Endothelial cell of umbilical vein (primary cell): Measurements from ENCODE around the gene GCSH. TPM values are rescaled to one million over a fixed set of nuclear protein-coding genes. Genes with fewer than 3 reads are reported as not detected.
A peak's percentile ranks its signal among the peaks of the same experiment; 100 is the strongest.

Experiments
- BruUV-seq: library from RNA; stranded (reverse); fragments of 400-500 nt; replicated peaks from 2 replicates; lab custom pipeline; 2021; lab: Mats Ljungman, UMichigan
- CTCF ChIA-PET: fragments of 300-600, 350-600 bp; sonication (Branson Sonifier 250); formaldehyde crosslinking; loops from one replicate; lab custom pipeline; 2021; ENCODE audit warnings: antibody characterized with exemption, inconsistent platforms; lab: Charles Lee
- POLR2A ChIA-PET: fragments of 300-600, 350-600 bp; sonication (Branson Sonifier 250); formaldehyde crosslinking; loops from one replicate; lab custom pipeline; 2021; ENCODE audit warnings: antibody characterized with exemption, inconsistent platforms; lab: Charles Lee
- DNase-seq: peaks from one replicate; pipeline ENCODE4 v3.0.0-alpha.2; 2011; ENCODE audit warnings: low read depth, low spot score
- FAIRE-seq: peaks from 2 replicates; lab custom pipeline; 2011; peaks lifted over from hg19 to GRCh38; lab: Jason Lieb, UNC
- H2AFZ ChIP-seq: 2 replicates; pipeline ENCODE4 v1.6.0; 2012; ENCODE audit warnings: low read depth, low read length, control low read depth, inconsistent platforms
- H3K27ac ChIP-seq: 2 replicates; pipeline ENCODE4 v1.5.1; 2011; ENCODE audit warnings: low read depth, mild to moderate bottlenecking, control low read depth, low read length, moderate library complexity; ENCODE audit not compliant: insufficient read depth
- H3K27me3 ChIP-seq, 2 experiments: 2 replicates each; pipeline versions ENCODE4 v1.6.0 to v1.6.1; 2011; ENCODE audit warnings: low read length in 2 of 2, mixed read lengths in 1 of 2; ENCODE audit not compliant: control insufficient read depth in 2 of 2, insufficient read depth in 2 of 2
- H3K36me3 ChIP-seq, 2 experiments: 2 replicates in 1 of 2; 3 replicates in 1 of 2; pipeline ENCODE4 v1.5.1; 2011; ENCODE audit warnings: low read length in 2 of 2, mild to moderate bottlenecking in 1 of 2, moderate library complexity in 1 of 2; ENCODE audit not compliant: control insufficient read depth in 2 of 2, insufficient read depth in 2 of 2; ENCODE audit errors: extremely low read depth in 1 of 2
- H3K4me1 ChIP-seq: 3 replicates; pipeline ENCODE4 v1.5.1; 2011; ENCODE audit warnings: mild to moderate bottlenecking, low read length; ENCODE audit not compliant: control insufficient read depth, insufficient read depth; ENCODE audit errors: extremely low read depth
- H3K4me2 ChIP-seq: 2 replicates; pipeline ENCODE4 v1.6.1; 2011; ENCODE audit warnings: low read length, control low read depth, mixed read lengths; ENCODE audit not compliant: insufficient read depth
- H3K4me3 ChIP-seq, 3 experiments: fragments of 200-600 bp in 1 of 3; sonication (generic), shearing (Covaris generic) in 1 of 3; replicated peaks in 1 of 3; 2 replicates each; pipeline ENCODE4 v1.5.1; 2011 to 2016; ENCODE audit warnings: control low read depth in 3 of 3, low read length in 3 of 3, mild to moderate bottlenecking in 2 of 3, inconsistent platforms in 1 of 3, low read depth in 1 of 3, moderate library complexity in 1 of 3; ENCODE audit not compliant: insufficient read depth in 1 of 3
- H3K79me2 ChIP-seq: 2 replicates; pipeline ENCODE4 v1.6.0; 2012; ENCODE audit warnings: low read length, inconsistent platforms; ENCODE audit not compliant: control insufficient read depth, insufficient read depth
- H3K9ac ChIP-seq: replicated peaks from 2 replicates; pipeline ENCODE3; 2011; ENCODE audit warnings: low read length, control low read depth; ENCODE audit not compliant: insufficient read depth; ENCODE audit errors: extremely low read depth
- H3K9me1 ChIP-seq: replicated peaks from 3 replicates; pipeline ENCODE4 v1.6.0; 2011; ENCODE audit warnings: mild to moderate bottlenecking, low read length; ENCODE audit not compliant: control insufficient read depth, insufficient read depth; ENCODE audit errors: extremely low read depth
- H3K9me3 ChIP-seq: replicated peaks from 2 replicates; pipeline ENCODE4 v1.5.1; 2012; ENCODE audit warnings: low read length, inconsistent platforms; ENCODE audit not compliant: control insufficient read depth, insufficient read depth
- H4K20me1 ChIP-seq: replicated peaks from 2 replicates; pipeline ENCODE3; 2011; ENCODE audit warnings: mild to moderate bottlenecking, low read length; ENCODE audit not compliant: control insufficient read depth, insufficient read depth; ENCODE audit errors: extremely low read depth
- CTCF ChIP-seq, 2 donors: IDR thresholded peaks; 1 replicate in 1 of 2; 2 replicates in 1 of 2; pipeline ENCODE4 v1.5.1; 2011; ENCODE audit warnings: low read length in 2 of 2, mild to moderate bottlenecking in 2 of 2, moderate library complexity in 2 of 2, control low read depth in 1 of 2, inconsistent platforms in 1 of 2, low read depth in 1 of 2; ENCODE audit not compliant: insufficient read depth in 1 of 2; ENCODE audit errors: extremely low read depth in 1 of 2
- EZH2 ChIP-seq: IDR thresholded peaks from 2 replicates; pipeline ENCODE4 v1.6.1; 2012; ENCODE audit warnings: borderline replicate concordance, low read depth, mild to moderate bottlenecking, moderate library complexity, low read length, inconsistent platforms; ENCODE audit not compliant: severe bottlenecking
- FOS ChIP-seq: IDR thresholded peaks from 2 replicates; pipeline ENCODE4 v1.6.1; 2011; ENCODE audit warnings: mild to moderate bottlenecking, low read length, moderate library complexity, borderline replicate concordance; ENCODE audit not compliant: insufficient read depth
- GATA2 ChIP-seq: IDR thresholded peaks from 2 replicates; pipeline ENCODE4 v1.7.0; 2011; ENCODE audit warnings: low read depth, mild to moderate bottlenecking, moderate library complexity, mixed read lengths, low read length; ENCODE audit not compliant: insufficient read length, insufficient read depth
- JUN ChIP-seq: IDR thresholded peaks from 2 replicates; pipeline ENCODE4 v1.6.1; 2011; ENCODE audit warnings: borderline replicate concordance, low read depth; ENCODE audit not compliant: insufficient read length, insufficient read depth
- MAX ChIP-seq: IDR thresholded peaks from 2 replicates; pipeline ENCODE4 v1.6.1; 2011; ENCODE audit not compliant: insufficient read depth, insufficient read length
- MYC ChIP-seq: IDR thresholded peaks from one replicate; pipeline ENCODE4 v1.6.1; 2011; ENCODE audit warnings: mild to moderate bottlenecking, low read depth, low read length
- POLR2A ChIP-seq: IDR thresholded peaks from 2 replicates; pipeline ENCODE4 v1.6.1; 2012; ENCODE audit warnings: low read depth, mild to moderate bottlenecking, control low read depth, low read length
- POLR2AphosphoS5 ChIP-seq: IDR thresholded peaks from 2 replicates; pipeline ENCODE4 v1.6.1; 2012; ENCODE audit warnings: low read depth, mild to moderate bottlenecking, control low read depth, low read length, moderate library complexity; ENCODE audit not compliant: insufficient read depth
- dilution Hi-C: fragments of 300-500 bp; cut with MboI; formaldehyde crosslinking; loops from one replicate; pipeline ENCODE4 v1.15.0; 2019; ENCODE audit warnings: low sequenced_read_pairs; ENCODE audit not compliant: extremely low pct_ligation_motif_present
- intact Hi-C: fragments of 100-400 bp; cut with micrococcal nuclease; formaldehyde crosslinking; loops from one replicate; pipeline ENCODE4 v1.10.0; 2022
- polyA plus RNA-seq, 4 experiments: library from polyadenylated mRNA; depleted of rRNA in 3 of 4; stranded (reverse) in 3 of 4; unstranded in 1 of 4; fragments of >200 nt; gene quantifications; 2 replicates each; pipeline versions ENCODE4 v1.2.1 to v1.2.3, GENCODE V29; 2011 to 2012; ENCODE audit warnings: missing spikeins in 1 of 4
- total RNA-seq: library from RNA; stranded (reverse); gene quantifications from 2 replicates; pipeline ENCODE4 v1.2.3, GENCODE V29; 2021

Gene GCSH
- total and polyA plus RNA-seq, 2 donors (not counting 3 experiments of a cell fraction or from before 2014, with no cell fraction given), result 6.9 to 31.1 TPM

DNA sequence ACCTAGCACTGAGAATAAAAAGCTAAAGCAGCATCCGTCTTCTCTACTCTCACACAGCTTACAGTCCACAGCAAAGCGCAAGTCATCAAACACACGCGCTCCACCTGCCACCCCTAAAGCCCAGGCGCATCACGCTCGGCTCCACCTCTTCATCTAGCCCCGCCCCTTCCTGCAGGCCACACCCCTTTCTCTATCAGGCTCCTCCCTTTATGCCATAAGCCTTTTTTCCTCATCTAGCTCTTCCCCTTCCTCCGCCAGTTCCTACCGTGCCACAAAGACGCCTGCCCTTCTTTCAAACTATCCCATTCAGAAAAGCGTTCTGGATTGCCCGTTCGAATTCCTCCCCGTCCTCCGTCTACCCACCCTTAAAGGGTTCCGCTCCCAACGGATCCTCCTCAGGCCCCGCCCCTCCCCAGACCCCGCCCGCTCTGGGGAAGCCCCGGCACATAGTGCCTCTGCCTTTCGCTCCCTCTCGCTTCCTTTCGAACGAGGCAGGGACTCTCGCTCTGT is 19.6 kb downstream of the GCSH start:
- FAIRE-seq, result no peak
- H3K9me1 ChIP-seq, result no peaks in the 10 kb centered on the region
- DNase-seq, result no peak
- H3K4me1 ChIP-seq, result peaks cover 7% of the 10 kb centered on the region
- no peaks in the 10 kb centered on the region for H3K36me3 ChIP-seq
- H3K27ac ChIP-seq, result peak overlapping the region; percentile 91
- peak overlapping the region; percentile 90 for H3K4me2 ChIP-seq
- CTCF ChIA-PET, result interaction anchor here (0.8 to 2.5 kb wide), 4 partner anchors 18 to 152 kb away, joined by 3 to 25 read pairs (median 4); partner anchors contain the start of gene ATMIN
- H3K9me3 ChIP-seq, result no peaks in the 10 kb centered on the region
- BruUV-seq, result no TSS peak
- peak overlapping the region; percentile 48 to 52 (median 49) for H3K4me3 ChIP-seq
- dilution Hi-C loops, result no loop called here
- no peaks in the 10 kb centered on the region for H3K27me3 ChIP-seq
- POLR2A ChIA-PET, result no interaction called here
- peak overlapping the region; percentile 93 for H3K9ac ChIP-seq
- intact Hi-C loops, result loop anchor here (1.0 kb wide), 4 partner anchors 20 to 238 kb away; partner anchors contain the start of genes ATMIN, CENPN, GAN and GCSH
- H3K79me2 ChIP-seq, result no peaks in the 10 kb centered on the region
- peak overlapping the region; percentile 78 for H2AFZ ChIP-seq
- TF ChIP-seq POLR2A, result no peak
- TF ChIP-seq MAX, result peak; percentile 19
- no peaks in the 10 kb centered on the region for H4K20me1 ChIP-seq

GRCh38 chr16:81073560-81074330 is 22.4 kb downstream of the GCSH start:
- no peaks in the 10 kb centered on the region for H3K9me1 ChIP-seq
- POLR2A ChIA-PET, result no interaction called here
- no peaks in the 10 kb centered on the region for H3K9me3 ChIP-seq
- H4K20me1 ChIP-seq, result no peaks in the 10 kb centered on the region
- H3K4me1 ChIP-seq, result peaks cover 7% of the 10 kb centered on the region
- dilution Hi-C loops (no loop called here), intact Hi-C loops (no loop called here)
- no peaks in the 10 kb centered on the region for H3K27me3 ChIP-seq
- no peak overlapping the region for H3K4me2 ChIP-seq
- DNase-seq (no peak), FAIRE-seq (no peak)
- no peak for TF ChIP-seq MAX
- TF ChIP-seq EZH2, result no peak
- TF ChIP-seq CTCF (IDR thresholded peaks at IDR 0.05; ENCODE audit: extremely low read depth in 1 of 2, insufficient read depth in 1 of 2, low read depth in 1 of 2, low read length in 2 of 2), result no peak
- TF ChIP-seq GATA2, result no peak
- TF ChIP-seq POLR2A, result no peak
- TF ChIP-seq POLR2AphosphoS5, result no peak
- TF ChIP-seq MYC, result no peak
- no peak for TF ChIP-seq JUN
- TF ChIP-seq FOS, result no peak
- no TSS peak for BruUV-seq
- H3K36me3 ChIP-seq, result no peaks in the 10 kb centered on the region
- no peak overlapping the region for H3K4me3 ChIP-seq
- no peak overlapping the region for H3K9ac ChIP-seq
- no peak overlapping the region for H3K27ac ChIP-seq
- no peak overlapping the region for H2AFZ ChIP-seq
- CTCF ChIA-PET, result interaction anchor here (1.5 kb wide), 1 partner anchor 38 kb away, joined by 4 read pairs; the partner anchor contains the start of gene ATMIN
- no peaks in the 10 kb centered on the region for H3K79me2 ChIP-seq
